ENCODE results near the gene ERAS.

- TF ChIP-seq HOXA9 (CRISPR knock-in tag; IDR thresholded peaks at IDR 0.05; ENCODE audit: borderline replicate concordance) = no peak
- TF ChIP-seq BCLAF1 (IDR thresholded peaks at IDR 0.05) = no peak
- TF ChIP-seq HNRNPLL (IDR thresholded peaks at IDR 0.05; ENCODE audit: low read depth, low read length, poor library complexity, severe bottlenecking) = no peak
Observed at GRCh38 chrX:48779399-48779798, 46.9 kb upstream of the ERAS start.

Data from HepG2 (cell line).